WERI-Rb-1 (cell line): ENCODE measurements around the gene PRDX2.

ENCODE experiments used
- DNase-seq: peaks from one replicate; pipeline ENCODE4 v3.0.0-alpha.2; 2020
- H3K27ac ChIP-seq: fragments of 250-450 bp; sonication (Bioruptor Pico); 2 replicates; pipeline ENCODE4 v1.5.1; 2020; ENCODE audit warnings: mild to moderate bottlenecking, moderate library complexity
- H3K27me3 ChIP-seq: fragments of 250-450 bp; sonication (Bioruptor Pico); 2 replicates; pipeline ENCODE4 v1.5.1; 2021; ENCODE audit warnings: mild to moderate bottlenecking, low read depth, moderate library complexity; ENCODE audit not compliant: insufficient read depth, severe bottlenecking
- H3K36me3 ChIP-seq: fragments of 250-450 bp; sonication (Bioruptor Pico); 2 replicates; pipeline ENCODE4 v1.5.1; 2020; ENCODE audit warnings: mild to moderate bottlenecking, moderate library complexity
- H3K4me3 ChIP-seq: 2 replicates; pipeline ENCODE4 v1.5.1; 2011; ENCODE audit warnings: low read depth, mild to moderate bottlenecking, control low read depth, low read length
- H3K9me3 ChIP-seq: fragments of 250-450 bp; sonication (Bioruptor Pico); 2 replicates; pipeline ENCODE4 v1.5.1; 2021; ENCODE audit warnings: mild to moderate bottlenecking, moderate library complexity; ENCODE audit not compliant: severe bottlenecking
- CTCF ChIP-seq: IDR thresholded peaks from 2 replicates; pipeline ENCODE4 v1.5.1; 2011; ENCODE audit warnings: low read depth, mild to moderate bottlenecking, control low read depth, inconsistent platforms, low read length

PRDX2 gene

GRCh38 chr19:12756150-12756883 is 45.3 kb downstream of the PRDX2 start:
- Histone ChIP-seq H3K4me3 (no peak overlapping the region), H3K27me3 (no peaks in the 10 kb centered on the region), H3K36me3 (no peaks in the 10 kb centered on the region), H3K27ac (no peak overlapping the region), H3K9me3 (no peaks in the 10 kb centered on the region)
- DNase-seq: no peak
- no peak for TF ChIP-seq CTCF

- no peak for TF ChIP-seq CTCF
- Histone ChIP-seq H3K27me3 (no peaks in the 10 kb centered on the region), H3K9me3 (no peaks in the 10 kb centered on the region), H3K36me3 (no peaks in the 10 kb centered on the region), H3K4me3 (no peak overlapping the region), H3K27ac (no peak overlapping the region)
- DNase-seq: no peak
Observed at GRCh38 chr19:12754465-12755196, 47.0 kb downstream of the PRDX2 start.

- DNase-seq: no peak
- Histone ChIP-seq H3K27me3 (no peaks in the 10 kb centered on the region), H3K27ac (no peak overlapping the region), H3K36me3 (peaks cover 10% of the 10 kb centered on the region), H3K4me3 (no peak overlapping the region), H3K9me3 (no peaks in the 10 kb centered on the region)
- TF ChIP-seq CTCF: no peak
Observed at GRCh38 chr19:12752056-12752781, 49.4 kb downstream of the PRDX2 start.

GRCh38 chr19:12751635-12752034 is 50.0 kb downstream of the PRDX2 start, which contains the start of gene BEST2:
TSS of gene BEST2 (plus strand) at chr19:12751791. CDS start at chr19:12752593, 802 bp downstream.
- DNase-seq: no peak
- Histone ChIP-seq H3K36me3 (peaks cover 14% of the 10 kb centered on the region), H3K27me3 (no peaks in the 10 kb centered on the region), H3K9me3 (no peaks in the 10 kb centered on the region), H3K4me3 (no peak within 1 kb of the TSS), H3K27ac (no peak within 1 kb of the TSS)
- no peak for TF ChIP-seq CTCF

- Histone ChIP-seq H3K9me3 (no peaks in the 10 kb centered on the region), H3K36me3 (peaks cover 22% of the 10 kb centered on the region), H3K27ac (no peak overlapping the region), H3K4me3 (no peak overlapping the region), H3K27me3 (no peaks in the 10 kb centered on the region)
- TF ChIP-seq CTCF: no peak
- DNase-seq: no peak
Observed at GRCh38 chr19:12750851-12751250, 50.7 kb downstream of the PRDX2 start.
